Spleen (tissue), 11 donors: Measurements from ENCODE around the gene MARCHF9. TPM values are rescaled to one million over a fixed set of nuclear protein-coding genes. Genes with fewer than 3 reads are reported as not detected.
"Not testable (repeated sequence)": the region's sequence is repeated elsewhere in the genome, so short reads cannot be mapped to it uniquely, and the experiment has no call there.

Experiments used
- DNase-seq: peaks from one replicate; pipeline ENCODE4 v3.0.0-alpha.2; 2020
- H3K27ac ChIP-seq, 8 donors: fragments of 200-600 bp; sonication (generic) in 7 of 8; 1 replicate in 4 of 8; 2 replicates in 4 of 8; pipeline versions ENCODE4 v1.5.0 to v1.8.0; 2016 to 2021; ENCODE audit warnings: inconsistent platforms in 4 of 8, mild to moderate bottlenecking in 4 of 8, moderate library complexity in 1 of 8
- H3K27me3 ChIP-seq, 7 donors: fragments of 200-600 bp; sonication (generic) in 6 of 7; replicated peaks in 1 of 7; 1 replicate in 4 of 7; 2 replicates in 3 of 7; pipeline versions ENCODE4 v1.5.0 to v1.8.0; 2016 to 2021; ENCODE audit warnings: inconsistent platforms in 3 of 7, mild to moderate bottlenecking in 1 of 7
- H3K36me3 ChIP-seq, 6 donors: fragments of 200-600 bp; sonication (generic) in 5 of 6; 1 replicate in 4 of 6; 2 replicates in 2 of 6; pipeline versions ENCODE4 v1.5.0 to v1.8.0; 2016 to 2021; ENCODE audit warnings: inconsistent platforms in 2 of 6
- H3K4me1 ChIP-seq, 6 donors: fragments of 200-600 bp; sonication (generic) in 5 of 6; 1 replicate in 3 of 6; 2 replicates in 3 of 6; pipeline versions ENCODE4 v1.5.0 to v1.8.0; 2016 to 2021; ENCODE audit warnings: inconsistent platforms in 3 of 6
- H3K4me3 ChIP-seq, 8 donors: fragments of 200-600 bp; sonication (generic) in 7 of 8; 1 replicate in 4 of 8; 2 replicates in 4 of 8; pipeline versions ENCODE4 v1.5.0 to v1.8.0; 2016 to 2021; ENCODE audit warnings: inconsistent platforms in 4 of 8, mild to moderate bottlenecking in 4 of 8, moderate library complexity in 2 of 8
- H3K9me3 ChIP-seq, 8 donors: fragments of 200-600 bp; sonication (generic) in 7 of 8; 1 replicate in 4 of 8; 2 replicates in 4 of 8; pipeline versions ENCODE4 v1.5.0 to v1.8.0; 2016 to 2021; ENCODE audit warnings: inconsistent platforms in 4 of 8
- CTCF ChIP-seq, 11 experiments: fragments of 200-600 bp in 7 of 11; fragments of 450-650 bp in 4 of 11; sonication (generic) in 4 of 11; IDR thresholded peaks in 8 of 11; conservative IDR thresholded peaks in 3 of 11; 1 replicate in 7 of 11; 2 replicates in 4 of 11; pipeline versions ENCODE4 v1.4.0 to v1.8.0; 2016 to 2021; ENCODE audit warnings: antibody characterized with exemption in 11 of 11, inconsistent platforms in 4 of 11, mild to moderate bottlenecking in 1 of 11
- POLR2A ChIP-seq, 3 donors: fragments of 450-650 bp; IDR thresholded peaks; one replicate each; pipeline ENCODE4 v1.5.1; 2017; ENCODE audit warnings: antibody characterized with exemption in 3 of 3, mild to moderate bottlenecking in 1 of 3
- POLR2AphosphoS5 ChIP-seq, 3 donors: sonication (generic); formaldehyde crosslinking; IDR thresholded peaks; one replicate each; pipeline ENCODE4 v1.5.1; 2017; ENCODE audit warnings: antibody characterized with exemption in 3 of 3
- WGBS, 5 donors: extraction: QIAGEN DNeasy Blood & Tissue Kit in 3 of 5; methylation state at CpG; one replicate each; pipeline versions ENCODE4 v1.1.5 to v1.1.7; 2013 to 2018; 5-methylcytosine and 5-hydroxymethylcytosine counted together
- intact Hi-C: fragments of 100-400 bp; cut with DNase I; formaldehyde crosslinking; loops from one replicate; pipeline ENCODE4 v1.15.0; 2023; ENCODE audit warnings: low total_unique reads
- polyA plus RNA-seq, 3 donors: library from polyadenylated mRNA; stranded (reverse); fragments of 200-250 nt; gene quantifications; one replicate each; pipeline ENCODE4 v1.2.1, GENCODE V29; 2013
- total RNA-seq, 7 donors: library from RNA; depleted of rRNA in 3 of 7; stranded (reverse); fragments of >200 nt in 3 of 7; fragmentation: NEBNext Ultra II Directional in 4 of 7; extraction: Animal tissue kit (Norgen Biotek cat#: 25700) in 4 of 7; gene quantifications; one replicate each; pipeline versions ENCODE4 v1.1.0 to v1.2.1, GENCODE V29; 2016 to 2021
- donor health status: healthy with polysubstance abuse.
- donor health status: DM: no; HTN: no; CAD: no; lungs with moderate emphysema.
- donor health status: DM: no; HTN: no; CAD: no.
- donor health status: Bipolar disorder and iron deficiency.
- donor health status: healthy.
- donor health status: DM: no; HTN: no; CAD: no.
- donor health status: DM: yes; HTN: yes; CAD: no.

The MARCHF9 gene
- total and polyA plus RNA-seq, 10 donors = 17.2 to 49.0 (median 27.1) TPM

DNA sequence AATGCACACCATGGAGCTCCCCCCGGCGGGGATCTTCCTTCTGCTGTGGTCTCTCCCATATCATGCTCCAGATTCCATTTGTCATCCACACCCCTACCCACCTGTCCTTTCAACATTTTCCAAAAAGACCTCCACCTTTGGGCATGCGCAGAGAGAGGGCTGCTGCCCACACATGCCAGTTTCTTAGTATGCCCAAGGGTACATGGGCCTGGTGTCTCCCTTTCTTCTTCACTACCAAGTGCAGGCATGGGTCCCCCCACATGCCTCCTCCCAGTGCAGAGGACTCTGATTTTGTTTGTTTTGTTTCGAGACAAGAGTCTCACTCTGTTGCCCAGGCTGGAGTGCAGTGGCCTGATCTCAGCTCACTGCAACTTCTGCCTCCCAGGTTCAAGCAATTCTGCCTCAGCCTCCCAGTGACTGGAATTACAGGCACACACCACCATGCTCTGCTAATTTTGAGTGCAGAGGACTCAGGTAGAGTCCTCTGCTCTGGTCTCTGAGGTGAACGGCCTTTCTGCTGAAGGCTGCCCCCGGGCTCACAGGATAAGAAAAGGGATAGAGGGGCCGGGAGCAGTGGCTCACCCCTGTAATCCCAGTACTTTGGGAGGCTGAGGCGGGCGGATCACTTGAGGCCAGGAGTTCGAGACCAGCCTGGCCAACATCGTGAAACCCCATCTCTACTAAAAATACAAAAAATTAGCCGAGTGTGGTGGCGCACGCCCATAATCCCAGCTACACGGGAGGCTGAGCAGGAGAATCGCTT is 32.9 kb upstream of the MARCHF9 start:
- H3K4me1 ChIP-seq = peaks cover 0 to 21% (median 7%) of the 10 kb centered on the region in 6 donors
- H3K9me3 ChIP-seq, intact Hi-C loops, H3K27ac ChIP-seq, H3K27me3 ChIP-seq, DNase-seq, H3K4me3 ChIP-seq: not testable (repeated sequence)
- peak; percentile 14 to 52 (median 15) for TF ChIP-seq POLR2AphosphoS5 (IDR thresholded peaks at IDR 0.05)
- peaks cover 0 to 67% (median 61%) of the 10 kb centered on the region in 6 donors for H3K36me3 ChIP-seq
- WGBS, 5 donors = 93 to 96% (median 95%) methylated on average over 16 of the region's 16 CpGs

GRCh38 chr12:57722716-57723629 is 31.9 kb upstream of the MARCHF9 start:
- no peaks in the 10 kb centered on the region for H3K27me3 ChIP-seq
- TF ChIP-seq CTCF (IDR thresholded peaks at IDR 0.05 in 8 of 11, conservative IDR thresholded peaks at IDR 0.05 in 3 of 11) = no peak
- TF ChIP-seq POLR2AphosphoS5 (IDR thresholded peaks at IDR 0.05) = peak; percentile 31 to 79 (median 50)
- WGBS, 5 donors = 68 to 79% (median 72%) methylated on average over 11 of the region's 11 CpGs
- H3K4me1 ChIP-seq = peaks cover 0 to 24% (median 7%) of the 10 kb centered on the region in 6 donors
- intact Hi-C loops = no loop called here
- H3K4me3 ChIP-seq = no peak overlapping the region
- H3K27ac ChIP-seq = no peak overlapping the region
- DNase-seq = no peak
- H3K9me3 ChIP-seq = no peaks in the 10 kb centered on the region
- peaks cover 0 to 67% (median 61%) of the 10 kb centered on the region in 6 donors for H3K36me3 ChIP-seq

DNA sequence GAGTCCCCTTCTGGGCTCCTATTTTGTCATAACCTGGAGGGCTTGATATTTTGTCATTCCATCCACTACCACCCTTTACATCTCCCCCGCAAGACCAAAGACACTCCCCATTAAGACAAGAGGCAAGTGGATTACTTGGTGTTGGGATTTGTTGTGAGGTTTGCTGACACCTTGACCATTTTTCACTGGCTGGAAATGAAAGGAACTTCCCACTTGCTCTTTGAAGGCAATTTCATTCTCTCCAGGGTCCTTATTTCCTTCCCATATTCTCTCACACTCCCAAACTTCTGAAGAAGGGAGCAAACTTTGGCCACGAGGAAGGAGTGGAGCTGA is 31.3 kb upstream of the MARCHF9 start:
- H3K4me3 ChIP-seq = no peak overlapping the region
- DNase-seq = no peak
- peaks cover 0 to 24% (median 7%) of the 10 kb centered on the region in 6 donors for H3K4me1 ChIP-seq
- intact Hi-C loops = no loop called here
- TF ChIP-seq POLR2AphosphoS5 (IDR thresholded peaks at IDR 0.05) (no peak), POLR2A (IDR thresholded peaks at IDR 0.05) (no peak), CTCF (IDR thresholded peaks at IDR 0.05 in 8 of 11, conservative IDR thresholded peaks at IDR 0.05 in 3 of 11) (no peak)
- peaks cover 0 to 67% (median 61%) of the 10 kb centered on the region in 6 donors for H3K36me3 ChIP-seq
- no peak overlapping the region for H3K27ac ChIP-seq
- H3K9me3 ChIP-seq = no peaks in the 10 kb centered on the region
- H3K27me3 ChIP-seq = no peaks in the 10 kb centered on the region
- WGBS, 5 donors = 61 to 72% (median 71%) methylated on average over 2 of the region's 2 CpGs

- H3K27me3 ChIP-seq = no peaks in the 10 kb centered on the region
- peaks cover 0 to 24% (median 7%) of the 10 kb centered on the region in 6 donors for H3K4me1 ChIP-seq
- WGBS, 5 donors = 86 to 92% (median 89%) methylated on average over 12 of the region's 12 CpGs
- H3K36me3 ChIP-seq = peaks cover 0 to 67% (median 56%) of the 10 kb centered on the region in 6 donors
- no peak overlapping the region for H3K27ac ChIP-seq
- TF ChIP-seq POLR2AphosphoS5 (IDR thresholded peaks at IDR 0.05) = peak; percentile 33 to 55 (median 51)
- TF ChIP-seq POLR2A (IDR thresholded peaks at IDR 0.05) = no peak
- no peaks in the 10 kb centered on the region for H3K9me3 ChIP-seq
- no peak for DNase-seq
- intact Hi-C loops = no loop called here
- H3K4me3 ChIP-seq = no peak overlapping the region
These were observed 30.6 kb upstream of the MARCHF9 start for GRCh38 chr12:57724003-57724935.
